H1 (cell line): Measurements from ENCODE around the gene CFAP298.

Experiments
- ASH2L ChIP-seq: fragments of 200-600, 300-600 bp; sonication (generic); IDR thresholded peaks from one replicate; pipeline ENCODE4 v1.7.1; 2017; ENCODE audit warnings: low read length
- CTCF ChIP-seq, 3 experiments: IDR thresholded peaks; 1 replicate in 2 of 3; 2 replicates in 1 of 3; pipeline versions ENCODE4 v1.5.1 to v1.6.1; 2011; ENCODE audit warnings: low read length in 3 of 3, mild to moderate bottlenecking in 3 of 3, inconsistent platforms in 2 of 3, low read depth in 1 of 3, moderate library complexity in 1 of 3; ENCODE audit not compliant: insufficient read depth in 1 of 3; ENCODE audit errors: control extremely low read depth in 1 of 3
- EZH2 ChIP-seq: fragments of 200-600 bp; sonication (generic); IDR thresholded peaks from 2 replicates; pipeline ENCODE4 v1.7.1; 2012; ENCODE audit warnings: low read depth, mild to moderate bottlenecking, moderate library complexity, low read length, inconsistent platforms; ENCODE audit not compliant: severe bottlenecking
- POLR2AphosphoS5 ChIP-seq: IDR thresholded peaks from 2 replicates; pipeline ENCODE4 v1.6.1; 2011; ENCODE audit warnings: low read depth, low read length

GRCh38 chr21:32612999-32613337 lies 791 bp upstream of the CFAP298 start:
- TF ChIP-seq EZH2: no peak
- no peak; the same call in 1 of the 2 replicates for TF ChIP-seq POLR2AphosphoS5
- TF ChIP-seq ASH2L: no peak
- TF ChIP-seq CTCF (IDR thresholded peaks at IDR 0.05; ENCODE audit: control extremely low read depth in 1 of 3, insufficient read depth in 1 of 3, low read depth in 1 of 3, low read length in 3 of 3): no peak
